ENCODE results near the gene EPS8L1.
"Not testable (repeated sequence)": the region's sequence is repeated elsewhere in the genome, so short reads cannot be mapped to it uniquely, and the experiment has no call there.

Gene EPS8L1

GRCh38 chr19:55094456-55095259, 19.0 kb downstream of the EPS8L1 start:
- no peak for DNase-seq (ENCODE audit: low read depth in 2 of 2)

- no peak for DNase-seq (ENCODE audit: low read depth in 2 of 2)
These were observed 19.8 kb downstream of the EPS8L1 start for GRCh38 chr19:55095260-55096060.

- DNase-seq (ENCODE audit: low read depth in 2 of 2): no peak
These were observed 20.5 kb downstream of the EPS8L1 start for GRCh38 chr19:55096061-55096701.

GRCh38 chr19:55097864-55098715, 22.4 kb downstream of the EPS8L1 start:
- DNase-seq (ENCODE audit: low read depth in 2 of 2): no peak

GRCh38 chr19:55098716-55099556, 23.3 kb downstream of the EPS8L1 start:
- DNase-seq (ENCODE audit: low read depth in 2 of 2): no peak

- DNase-seq (ENCODE audit: low read depth in 2 of 2): no peak
These were observed 24.2 kb downstream of the EPS8L1 start for GRCh38 chr19:55099557-55100506.

- DNase-seq (ENCODE audit: low read depth in 2 of 2): no peak
These were observed 25.6 kb downstream of the EPS8L1 start for GRCh38 chr19:55101261-55101660.

- DNase-seq (ENCODE audit: low read depth in 2 of 2): no peak
These were observed 27.5 kb downstream of the EPS8L1 start for GRCh38 chr19:55103190-55103589.

GRCh38 chr19:55105237-55105636, 29.6 kb downstream of the EPS8L1 start:
- no peak for DNase-seq (ENCODE audit: low read depth in 2 of 2)

- no peak for DNase-seq (ENCODE audit: low read depth in 2 of 2)
These were observed 30.9 kb downstream of the EPS8L1 start for GRCh38 chr19:55106591-55106990.

- DNase-seq (ENCODE audit: low read depth in 2 of 2): not testable (repeated sequence)
These were observed 31.6 kb downstream of the EPS8L1 start for GRCh38 chr19:55107252-55107651.

- no peak for DNase-seq (ENCODE audit: low read depth in 2 of 2)
These were observed 34.0 kb downstream of the EPS8L1 start for GRCh38 chr19:55109527-55110291.

GRCh38 chr19:55111238-55111831, 35.7 kb downstream of the EPS8L1 start:
- DNase-seq (ENCODE audit: low read depth in 2 of 2): no peak

- DNase-seq (ENCODE audit: low read depth in 2 of 2): no peak
These were observed 36.6 kb downstream of the EPS8L1 start for GRCh38 chr19:55112246-55112776.

- DNase-seq (ENCODE audit: low read depth in 2 of 2): no peak
These were observed 37.3 kb downstream of the EPS8L1 start for GRCh38 chr19:55112777-55113569.

GRCh38 chr19:55113570-55114039, 37.9 kb downstream of the EPS8L1 start:
- DNase-seq (ENCODE audit: low read depth in 2 of 2): no peak

- DNase-seq (ENCODE audit: low read depth in 2 of 2): no peak
These were observed 39.0 kb downstream of the EPS8L1 start for GRCh38 chr19:55114566-55115145.

Data from stimulated activated CD4-positive, alpha-beta T cell treated with anti-CD3 and anti-CD28 coated beads, Interleukin-1b, Interleukin-23, amount 100 ng/mL, for 4 hours (primary cell).